Measurements from ENCODE around the gene BMERB1.

Gene BMERB1

DNA sequence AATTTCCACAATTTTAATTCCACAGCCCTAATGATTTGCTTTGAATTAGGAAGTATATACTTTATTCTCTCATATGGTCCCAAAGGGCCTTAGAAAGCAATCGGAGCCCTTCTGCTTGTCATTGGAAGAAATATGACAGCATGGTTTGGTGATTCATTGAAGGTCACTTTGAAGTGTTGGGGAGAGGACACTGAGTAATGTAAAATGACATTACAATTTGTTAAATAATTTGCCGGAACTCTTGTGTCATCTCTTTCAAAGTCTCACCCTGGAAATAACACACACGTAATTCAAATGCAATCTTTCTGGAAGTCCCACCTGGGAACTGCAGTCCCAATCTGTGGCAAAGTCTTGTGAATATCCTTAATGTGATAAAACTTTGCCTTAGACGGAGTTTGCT, 59.8 kb downstream of the BMERB1 start:
- TF ChIP-seq, protein P1, sequence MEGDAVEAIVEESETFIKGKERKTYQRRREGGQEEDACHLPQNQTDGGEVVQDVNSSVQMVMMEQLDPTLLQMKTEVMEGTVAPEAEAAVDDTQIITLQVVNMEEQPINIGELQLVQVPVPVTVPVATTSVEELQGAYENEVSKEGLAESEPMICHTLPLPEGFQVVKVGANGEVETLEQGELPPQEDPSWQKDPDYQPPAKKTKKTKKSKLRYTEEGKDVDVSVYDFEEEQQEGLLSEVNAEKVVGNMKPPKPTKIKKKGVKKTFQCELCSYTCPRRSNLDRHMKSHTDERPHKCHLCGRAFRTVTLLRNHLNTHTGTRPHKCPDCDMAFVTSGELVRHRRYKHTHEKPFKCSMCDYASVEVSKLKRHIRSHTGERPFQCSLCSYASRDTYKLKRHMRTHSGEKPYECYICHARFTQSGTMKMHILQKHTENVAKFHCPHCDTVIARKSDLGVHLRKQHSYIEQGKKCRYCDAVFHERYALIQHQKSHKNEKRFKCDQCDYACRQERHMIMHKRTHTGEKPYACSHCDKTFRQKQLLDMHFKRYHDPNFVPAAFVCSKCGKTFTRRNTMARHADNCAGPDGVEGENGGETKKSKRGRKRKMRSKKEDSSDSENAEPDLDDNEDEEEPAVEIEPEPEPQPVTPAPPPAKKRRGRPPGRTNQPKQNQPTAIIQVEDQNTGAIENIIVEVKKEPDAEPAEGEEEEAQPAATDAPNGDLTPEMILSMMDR (IDR thresholded peaks at IDR 0.05; ENCODE audit: control insufficient read depth, extremely low read depth, insufficient read depth), result no peak
- no peak for DNase-seq (ENCODE audit: low read depth)
- H3K4me3 ChIP-seq (ENCODE audit: low read depth, low read length), result no peak overlapping the region

DNA sequence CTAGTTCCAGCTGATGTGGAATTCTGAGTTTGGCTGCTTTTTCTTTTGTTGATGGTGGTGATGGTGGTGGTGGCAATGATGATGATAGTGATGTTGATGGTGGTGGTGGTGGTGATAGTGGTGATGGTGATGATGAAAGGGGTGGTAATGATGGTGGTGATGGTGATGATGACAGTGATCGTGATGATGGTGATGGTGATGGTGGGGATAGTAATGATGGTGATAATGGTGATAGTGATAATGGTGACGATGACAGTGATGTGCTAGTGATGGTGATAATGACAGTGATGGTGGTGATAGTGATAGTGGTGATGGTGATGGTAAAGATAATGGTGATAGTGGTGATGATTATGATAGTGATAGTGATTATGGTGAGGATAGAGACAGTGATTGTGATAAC, 61.5 kb downstream of the BMERB1 start:
- TF ChIP-seq, protein P1 (IDR thresholded peaks at IDR 0.05; ENCODE audit: control insufficient read depth, extremely low read depth, insufficient read depth), result no peak
- H3K4me3 ChIP-seq (ENCODE audit: low read depth, low read length), result no peak overlapping the region
- DNase-seq (ENCODE audit: low read depth), result no peak

DNA sequence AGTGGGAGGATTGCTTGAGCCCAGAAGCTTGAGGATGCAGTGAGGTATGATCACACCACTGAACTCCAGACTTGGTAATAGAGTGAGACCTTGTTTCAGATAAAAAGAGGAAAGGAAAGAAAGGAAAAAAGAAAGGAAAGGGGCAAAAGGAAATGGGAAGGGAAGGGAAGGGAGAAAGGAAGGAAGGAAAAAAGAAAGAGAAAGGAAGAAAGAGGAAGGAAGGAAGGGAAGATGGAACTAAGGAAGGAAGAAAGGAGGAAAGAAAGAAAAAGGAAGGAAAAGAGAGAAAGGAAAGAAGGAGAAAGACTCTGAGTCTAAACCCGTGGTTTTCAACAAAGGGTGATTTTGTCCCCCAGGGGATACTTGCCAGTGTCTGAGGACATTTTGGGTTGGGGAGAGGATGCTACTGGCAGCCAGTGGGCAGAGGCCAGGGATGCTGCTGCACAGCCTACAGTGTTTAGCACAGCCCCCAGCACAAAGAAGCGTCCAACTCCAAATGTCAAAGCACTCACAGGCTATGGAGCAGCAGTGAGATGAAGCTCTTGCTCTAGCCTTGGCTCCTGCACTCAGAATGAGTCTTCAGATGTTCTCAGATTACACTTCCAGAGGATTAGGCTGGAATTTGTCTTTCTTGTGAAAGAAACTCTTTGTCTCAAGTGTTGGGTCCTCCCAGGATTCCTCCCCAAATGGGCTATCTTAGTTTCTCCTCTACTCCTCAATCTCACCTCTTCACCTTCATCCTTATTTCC, 64.2 kb downstream of the BMERB1 start:
- H3K4me3 ChIP-seq (ENCODE audit: low read depth, low read length), result no peak overlapping the region
- TF ChIP-seq, protein P1 (IDR thresholded peaks at IDR 0.05; ENCODE audit: control insufficient read depth, extremely low read depth, insufficient read depth), result no peak
- no peak for DNase-seq (ENCODE audit: low read depth)

DNA sequence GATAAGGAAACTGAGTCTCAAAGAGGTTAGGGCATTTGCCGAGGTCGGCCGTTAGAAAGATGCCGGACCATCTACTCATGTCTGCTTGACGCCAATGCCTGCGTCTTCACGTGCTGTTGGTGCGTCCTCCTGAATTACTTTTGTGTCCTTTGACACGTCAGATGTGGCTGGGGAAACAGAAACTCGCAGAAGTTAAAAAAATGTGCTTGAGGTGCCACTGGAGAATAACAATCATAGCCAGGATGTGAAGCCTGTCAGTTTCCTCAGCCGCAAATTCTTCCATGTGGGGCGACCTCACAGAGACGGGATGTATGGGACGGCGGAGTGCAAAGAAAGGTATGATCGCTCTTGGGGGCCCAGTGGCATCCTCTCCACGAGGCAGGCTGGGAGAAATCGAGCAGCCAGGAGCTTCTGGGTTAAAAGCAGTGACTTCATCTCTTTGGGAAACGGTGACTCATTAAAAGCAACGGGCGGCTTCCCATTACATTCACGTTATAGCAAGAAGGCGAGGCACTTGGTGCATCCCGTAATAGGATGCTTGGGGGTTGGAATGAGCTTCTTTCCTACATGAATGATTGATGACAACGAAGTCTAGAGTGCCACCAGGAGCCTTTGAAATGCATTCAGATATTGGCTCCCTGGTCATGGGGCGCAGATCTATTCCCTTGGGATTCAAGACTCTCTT, 67.8 kb downstream of the BMERB1 start:
- H3K4me3 ChIP-seq (ENCODE audit: low read depth, low read length), result no peak overlapping the region
- no peak for DNase-seq (ENCODE audit: low read depth)
- TF ChIP-seq, protein P1 (IDR thresholded peaks at IDR 0.05; ENCODE audit: control insufficient read depth, extremely low read depth, insufficient read depth), result no peak

DNA sequence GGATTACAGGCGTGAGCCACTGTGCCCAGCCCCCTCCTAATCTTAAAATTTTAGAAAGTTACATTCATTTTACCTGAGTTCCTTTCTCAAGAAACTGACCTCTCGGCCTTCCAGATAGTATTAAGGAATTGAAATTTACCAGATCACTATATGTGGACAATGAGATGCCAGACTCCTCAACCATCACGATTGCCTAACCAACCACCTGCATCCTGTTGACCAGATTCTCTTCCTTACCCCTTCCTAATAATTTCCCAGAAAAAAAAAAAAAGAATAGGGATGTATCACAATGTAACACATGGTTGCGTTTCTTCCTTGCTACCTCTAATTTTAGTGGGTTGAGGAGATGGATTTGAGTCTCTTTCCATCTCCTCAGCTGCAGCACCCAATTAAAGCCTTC, 72.1 kb downstream of the BMERB1 start:
- no peak overlapping the region for H3K4me3 ChIP-seq (ENCODE audit: low read depth, low read length)
- no peak for DNase-seq (ENCODE audit: low read depth)
- TF ChIP-seq, protein P1 (IDR thresholded peaks at IDR 0.05; ENCODE audit: control insufficient read depth, extremely low read depth, insufficient read depth), result no peak

DNA sequence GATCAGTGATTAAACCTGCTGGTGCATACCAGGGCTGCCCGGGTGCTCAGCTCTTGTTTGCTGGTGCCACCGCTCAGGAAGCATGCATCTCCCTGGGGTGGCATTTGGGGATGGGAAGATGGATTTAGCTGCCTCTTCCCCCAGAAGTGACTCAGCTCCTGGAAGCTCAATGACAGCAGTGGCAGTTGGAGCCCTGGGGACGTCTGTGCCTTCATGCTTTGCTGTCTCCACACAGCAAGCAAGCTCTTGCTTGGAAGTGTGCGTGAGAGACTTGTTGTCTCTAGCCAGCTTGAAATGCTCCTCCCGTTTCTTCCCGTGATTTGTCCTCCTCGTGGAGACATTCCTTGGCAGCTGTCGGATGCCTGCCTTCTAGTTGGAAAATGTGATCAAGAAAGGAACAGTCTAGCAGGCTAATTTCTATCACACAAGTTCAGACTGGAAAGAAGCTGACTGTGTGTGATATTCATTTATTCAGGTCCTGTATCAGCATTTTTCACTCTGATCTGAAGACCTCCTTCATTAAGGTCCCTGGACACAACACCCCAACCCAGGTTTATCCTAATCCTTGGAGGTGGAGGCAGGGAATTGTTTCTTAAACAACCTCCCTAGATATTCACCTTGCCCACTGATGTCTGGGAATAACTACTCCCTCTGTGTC, 73.0 kb downstream of the BMERB1 start:
- H3K4me3 ChIP-seq (ENCODE audit: low read depth, low read length), result no peak overlapping the region
- TF ChIP-seq, protein P1 (IDR thresholded peaks at IDR 0.05; ENCODE audit: control insufficient read depth, extremely low read depth, insufficient read depth), result no peak
- DNase-seq (ENCODE audit: low read depth), result no peak

All from LNCaP clone FGC (cell line).